Mesothelial cell of epicardium (in vitro differentiated cells): ENCODE data around the gene NOC4L. TPM values are rescaled to one million over a fixed set of nuclear protein-coding genes. Genes with fewer than 3 reads are reported as not detected.

Experiments used
- DNase-seq, 2 experiments: peaks; one replicate each; pipeline ENCODE4 v3.0.0; 2021; ENCODE audit warnings: low spot score in 2 of 2; ENCODE audit not compliant: unreplicated experiment in 2 of 2
- H3K27ac Mint-ChIP-seq: 2 replicates; pipeline ENCODE4 v1.8.0; 2021; ENCODE audit warnings: mixed read lengths
- H3K27me3 Mint-ChIP-seq: 2 replicates; pipeline ENCODE4 v1.8.0; 2021; ENCODE audit warnings: low read depth, mixed read lengths
- H3K36me3 Mint-ChIP-seq: 2 replicates; pipeline ENCODE4 v1.8.0; 2021; ENCODE audit warnings: mixed read lengths
- H3K4me1 Mint-ChIP-seq: 2 replicates; pipeline ENCODE4 v1.8.0; 2021; ENCODE audit warnings: mixed read lengths
- H3K4me3 Mint-ChIP-seq: 2 replicates; pipeline ENCODE4 v1.8.0; 2021; ENCODE audit warnings: mild to moderate bottlenecking, moderate library complexity, mixed read lengths
- H3K9me3 Mint-ChIP-seq: 2 replicates; pipeline ENCODE4 v1.8.0; 2021; ENCODE audit warnings: mixed read lengths
- CTCF ChIP-seq: fragments of 200-600 bp; sonication (generic); IDR thresholded peaks from one replicate; pipeline ENCODE4 v1.5.0; 2021; ENCODE audit warnings: antibody characterized with exemption; ENCODE audit not compliant: unreplicated experiment
- total RNA-seq: library from RNA; stranded (reverse); gene quantifications from 3 replicates; pipeline ENCODE4 v1.2.1, GENCODE V29; 2021

The NOC4L gene
- total RNA-seq, 1 donor from 2014 or later = 25.1 TPM

- H3K36me3 Mint-ChIP-seq = no peaks in the 10 kb centered on the region
- H3K27ac Mint-ChIP-seq = no peak overlapping the region
- H3K9me3 Mint-ChIP-seq = no peaks in the 10 kb centered on the region
- TF ChIP-seq CTCF = no peak
- peaks cover 23% of the 10 kb centered on the region for H3K27me3 Mint-ChIP-seq
- no peak overlapping the region for H3K4me3 Mint-ChIP-seq
- no peak for DNase-seq
- H3K4me1 Mint-ChIP-seq = no peaks in the 10 kb centered on the region
Measured at GRCh38 chr12:132161036-132161781, 17.0 kb downstream of the NOC4L start.

GRCh38 chr12:132161796-132162507 lies 17.7 kb downstream of the NOC4L start:
- DNase-seq = no peak
- peaks cover 23% of the 10 kb centered on the region for H3K27me3 Mint-ChIP-seq
- no peak for TF ChIP-seq CTCF
- H3K4me3 Mint-ChIP-seq = no peak overlapping the region
- no peaks in the 10 kb centered on the region for H3K4me1 Mint-ChIP-seq
- no peak overlapping the region for H3K27ac Mint-ChIP-seq
- H3K36me3 Mint-ChIP-seq = no peaks in the 10 kb centered on the region
- no peaks in the 10 kb centered on the region for H3K9me3 Mint-ChIP-seq

- H3K9me3 Mint-ChIP-seq = no peaks in the 10 kb centered on the region
- no peak for TF ChIP-seq CTCF
- H3K27ac Mint-ChIP-seq = no peak overlapping the region
- H3K4me1 Mint-ChIP-seq = no peaks in the 10 kb centered on the region
- peaks cover 24% of the 10 kb centered on the region for H3K27me3 Mint-ChIP-seq
- peak in 1 of 2 experiments; percentile 9 for DNase-seq
- H3K36me3 Mint-ChIP-seq = no peaks in the 10 kb centered on the region
- H3K4me3 Mint-ChIP-seq = no peak overlapping the region
Measured at GRCh38 chr12:132162508-132163031, 18.3 kb downstream of the NOC4L start.

- H3K27me3 Mint-ChIP-seq = peaks cover 27% of the 10 kb centered on the region
Measured at GRCh38 chr12:132163041-132163910, 19.0 kb downstream of the NOC4L start.

More at GRCh38 chr12:132163041-132163910, 19.0 kb downstream of the NOC4L start:
- Mint-ChIP-seq H3K4me1 (no peaks in the 10 kb centered on the region), H3K36me3 (no peaks in the 10 kb centered on the region), H3K4me3 (no peak overlapping the region), H3K27ac (no peak overlapping the region), H3K9me3 (no peaks in the 10 kb centered on the region)
- DNase-seq = peak in 1 of 2 experiments; percentile 18
- no peak for TF ChIP-seq CTCF
